H1 (cell line): ENCODE measurements around the gene DDX51. TPM values are rescaled to one million over a fixed set of nuclear protein-coding genes. Genes with fewer than 3 reads are reported as not detected.

Experiments
- CREB1 ChIP-seq: IDR thresholded peaks from 2 replicates; pipeline ENCODE4 v1.6.1; 2012; ENCODE audit warnings: inconsistent platforms
- CTCF ChIP-seq, 3 experiments: IDR thresholded peaks; 1 replicate in 2 of 3; 2 replicates in 1 of 3; pipeline versions ENCODE4 v1.5.1 to v1.6.1; 2011; ENCODE audit warnings: low read length in 3 of 3, mild to moderate bottlenecking in 3 of 3, inconsistent platforms in 2 of 3, low read depth in 1 of 3, moderate library complexity in 1 of 3; ENCODE audit not compliant: insufficient read depth in 1 of 3; ENCODE audit errors: control extremely low read depth in 1 of 3
- FOSL1 ChIP-seq: IDR thresholded peaks from 2 replicates; pipeline ENCODE4 v1.6.1; 2011; ENCODE audit warnings: mild to moderate bottlenecking, low read depth, low read length, moderate library complexity; ENCODE audit not compliant: insufficient read depth
- POLR2AphosphoS5 ChIP-seq: IDR thresholded peaks from 2 replicates; pipeline ENCODE4 v1.6.1; 2011; ENCODE audit warnings: low read depth, low read length
- SP1 ChIP-seq: IDR thresholded peaks from 2 replicates; pipeline ENCODE4 v1.6.1; 2011; ENCODE audit warnings: low read depth, low read length
- SUZ12 ChIP-seq: fragments of 200-600 bp; sonication (generic); IDR thresholded peaks from 2 replicates; pipeline ENCODE4 v1.6.1; 2012; ENCODE audit warnings: mild to moderate bottlenecking, inconsistent platforms, low read length, moderate library complexity, mixed read lengths
- TEAD4 ChIP-seq: IDR thresholded peaks from 2 replicates; pipeline ENCODE4 v1.6.1; 2012; ENCODE audit warnings: low read depth, low read length, inconsistent platforms, mixed read lengths
- polyA plus RNA-seq, 7 experiments: library from polyadenylated mRNA; depleted of rRNA in 3 of 7; stranded (reverse) in 5 of 7; unstranded in 2 of 7; fragments of >200 nt in 5 of 7; fragments of 200-250 nt in 2 of 7; gene quantifications; 1 replicate in 5 of 7; 2 replicates in 1 of 7; 4 replicates in 1 of 7; pipeline versions ENCODE4 v1.2.1 to v1.2.3, GENCODE V29; 2011 to 2013; ENCODE audit warnings: missing spikeins in 2 of 7, mixed read lengths in 2 of 7
- total RNA-seq: library from RNA; stranded (reverse); fragmentation: NEBNext Ultra II Directional; extraction: Animal tissue kit (Norgen Biotek cat#: 25700); gene quantifications from 2 replicates; pipeline ENCODE4 v1.2.1, GENCODE V29; 2021
- TF ChIP-seq, protein P1 (sequence below): fragments of 300-600 bp; sonication (generic); IDR thresholded peaks from 2 replicates; pipeline ENCODE4 v1.7.1; 2012; ENCODE audit warnings: low read length, moderate library complexity, mild to moderate bottlenecking, inconsistent platforms; ENCODE audit not compliant: insufficient replicate concordance

DDX51 gene
- total and polyA plus RNA-seq, 2 of the 8 experiments (the other 6 are each of a cell fraction or from before 2014, with no cell fraction given), result 11.2 to 24.4 TPM

GRCh38 chr12:132191715-132192553, 47.8 kb upstream of the DDX51 start (continued):
- TF ChIP-seq, protein P1, sequence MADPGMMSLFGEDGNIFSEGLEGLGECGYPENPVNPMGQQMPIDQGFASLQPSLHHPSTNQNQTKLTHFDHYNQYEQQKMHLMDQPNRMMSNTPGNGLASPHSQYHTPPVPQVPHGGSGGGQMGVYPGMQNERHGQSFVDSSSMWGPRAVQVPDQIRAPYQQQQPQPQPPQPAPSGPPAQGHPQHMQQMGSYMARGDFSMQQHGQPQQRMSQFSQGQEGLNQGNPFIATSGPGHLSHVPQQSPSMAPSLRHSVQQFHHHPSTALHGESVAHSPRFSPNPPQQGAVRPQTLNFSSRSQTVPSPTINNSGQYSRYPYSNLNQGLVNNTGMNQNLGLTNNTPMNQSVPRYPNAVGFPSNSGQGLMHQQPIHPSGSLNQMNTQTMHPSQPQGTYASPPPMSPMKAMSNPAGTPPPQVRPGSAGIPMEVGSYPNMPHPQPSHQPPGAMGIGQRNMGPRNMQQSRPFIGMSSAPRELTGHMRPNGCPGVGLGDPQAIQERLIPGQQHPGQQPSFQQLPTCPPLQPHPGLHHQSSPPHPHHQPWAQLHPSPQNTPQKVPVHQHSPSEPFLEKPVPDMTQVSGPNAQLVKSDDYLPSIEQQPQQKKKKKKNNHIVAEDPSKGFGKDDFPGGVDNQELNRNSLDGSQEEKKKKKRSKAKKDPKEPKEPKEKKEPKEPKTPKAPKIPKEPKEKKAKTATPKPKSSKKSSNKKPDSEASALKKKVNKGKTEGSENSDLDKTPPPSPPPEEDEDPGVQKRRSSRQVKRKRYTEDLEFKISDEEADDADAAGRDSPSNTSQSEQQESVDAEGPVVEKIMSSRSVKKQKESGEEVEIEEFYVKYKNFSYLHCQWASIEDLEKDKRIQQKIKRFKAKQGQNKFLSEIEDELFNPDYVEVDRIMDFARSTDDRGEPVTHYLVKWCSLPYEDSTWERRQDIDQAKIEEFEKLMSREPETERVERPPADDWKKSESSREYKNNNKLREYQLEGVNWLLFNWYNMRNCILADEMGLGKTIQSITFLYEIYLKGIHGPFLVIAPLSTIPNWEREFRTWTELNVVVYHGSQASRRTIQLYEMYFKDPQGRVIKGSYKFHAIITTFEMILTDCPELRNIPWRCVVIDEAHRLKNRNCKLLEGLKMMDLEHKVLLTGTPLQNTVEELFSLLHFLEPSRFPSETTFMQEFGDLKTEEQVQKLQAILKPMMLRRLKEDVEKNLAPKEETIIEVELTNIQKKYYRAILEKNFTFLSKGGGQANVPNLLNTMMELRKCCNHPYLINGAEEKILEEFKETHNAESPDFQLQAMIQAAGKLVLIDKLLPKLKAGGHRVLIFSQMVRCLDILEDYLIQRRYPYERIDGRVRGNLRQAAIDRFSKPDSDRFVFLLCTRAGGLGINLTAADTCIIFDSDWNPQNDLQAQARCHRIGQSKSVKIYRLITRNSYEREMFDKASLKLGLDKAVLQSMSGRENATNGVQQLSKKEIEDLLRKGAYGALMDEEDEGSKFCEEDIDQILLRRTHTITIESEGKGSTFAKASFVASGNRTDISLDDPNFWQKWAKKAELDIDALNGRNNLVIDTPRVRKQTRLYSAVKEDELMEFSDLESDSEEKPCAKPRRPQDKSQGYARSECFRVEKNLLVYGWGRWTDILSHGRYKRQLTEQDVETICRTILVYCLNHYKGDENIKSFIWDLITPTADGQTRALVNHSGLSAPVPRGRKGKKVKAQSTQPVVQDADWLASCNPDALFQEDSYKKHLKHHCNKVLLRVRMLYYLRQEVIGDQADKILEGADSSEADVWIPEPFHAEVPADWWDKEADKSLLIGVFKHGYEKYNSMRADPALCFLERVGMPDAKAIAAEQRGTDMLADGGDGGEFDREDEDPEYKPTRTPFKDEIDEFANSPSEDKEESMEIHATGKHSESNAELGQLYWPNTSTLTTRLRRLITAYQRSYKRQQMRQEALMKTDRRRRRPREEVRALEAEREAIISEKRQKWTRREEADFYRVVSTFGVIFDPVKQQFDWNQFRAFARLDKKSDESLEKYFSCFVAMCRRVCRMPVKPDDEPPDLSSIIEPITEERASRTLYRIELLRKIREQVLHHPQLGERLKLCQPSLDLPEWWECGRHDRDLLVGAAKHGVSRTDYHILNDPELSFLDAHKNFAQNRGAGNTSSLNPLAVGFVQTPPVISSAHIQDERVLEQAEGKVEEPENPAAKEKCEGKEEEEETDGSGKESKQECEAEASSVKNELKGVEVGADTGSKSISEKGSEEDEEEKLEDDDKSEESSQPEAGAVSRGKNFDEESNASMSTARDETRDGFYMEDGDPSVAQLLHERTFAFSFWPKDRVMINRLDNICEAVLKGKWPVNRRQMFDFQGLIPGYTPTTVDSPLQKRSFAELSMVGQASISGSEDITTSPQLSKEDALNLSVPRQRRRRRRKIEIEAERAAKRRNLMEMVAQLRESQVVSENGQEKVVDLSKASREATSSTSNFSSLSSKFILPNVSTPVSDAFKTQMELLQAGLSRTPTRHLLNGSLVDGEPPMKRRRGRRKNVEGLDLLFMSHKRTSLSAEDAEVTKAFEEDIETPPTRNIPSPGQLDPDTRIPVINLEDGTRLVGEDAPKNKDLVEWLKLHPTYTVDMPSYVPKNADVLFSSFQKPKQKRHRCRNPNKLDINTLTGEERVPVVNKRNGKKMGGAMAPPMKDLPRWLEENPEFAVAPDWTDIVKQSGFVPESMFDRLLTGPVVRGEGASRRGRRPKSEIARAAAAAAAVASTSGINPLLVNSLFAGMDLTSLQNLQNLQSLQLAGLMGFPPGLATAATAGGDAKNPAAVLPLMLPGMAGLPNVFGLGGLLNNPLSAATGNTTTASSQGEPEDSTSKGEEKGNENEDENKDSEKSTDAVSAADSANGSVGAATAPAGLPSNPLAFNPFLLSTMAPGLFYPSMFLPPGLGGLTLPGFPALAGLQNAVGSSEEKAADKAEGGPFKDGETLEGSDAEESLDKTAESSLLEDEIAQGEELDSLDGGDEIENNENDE, result no peak
- TF ChIP-seq CTCF (IDR thresholded peaks at IDR 0.05; ENCODE audit: control extremely low read depth in 1 of 3, insufficient read depth in 1 of 3, low read depth in 1 of 3, low read length in 3 of 3) (no peak), SUZ12 (no peak), SP1 (no peak), TEAD4 (no peak), POLR2AphosphoS5 (no peak), FOSL1 (no peak), CREB1 (no peak)
